Activated CD8-positive, alpha-beta memory T cell treated with anti-CD3 and anti-CD28 coated beads, Interleukin-2, amount 50 U/mL, for 1 hour (primary cell): ENCODE data around the gene ST6GALNAC1.

ENCODE experiments used
- DNase-seq: peaks from one replicate; pipeline ENCODE4 v3.0.0-alpha.2; 2020; ENCODE audit errors: extremely low read depth

The ST6GALNAC1 gene

GRCh38 chr17:76676629-76677028, 33.1 kb upstream of the ST6GALNAC1 start:
- no peak for DNase-seq

GRCh38 chr17:76675648-76676047, 32.1 kb upstream of the ST6GALNAC1 start:
- DNase-seq: no peak

- no peak for DNase-seq
These were observed 31.0 kb upstream of the ST6GALNAC1 start for GRCh38 chr17:76674600-76674999.

GRCh38 chr17:76673729-76674128, 30.2 kb upstream of the ST6GALNAC1 start:
- no peak for DNase-seq

- no peak for DNase-seq
These were observed 29.3 kb upstream of the ST6GALNAC1 start for GRCh38 chr17:76672892-76673291.

GRCh38 chr17:76672270-76672851, 28.8 kb upstream of the ST6GALNAC1 start:
- DNase-seq: no peak

- no peak for DNase-seq
These were observed 28.3 kb upstream of the ST6GALNAC1 start for GRCh38 chr17:76671912-76672262.

GRCh38 chr17:76671123-76671911, 27.8 kb upstream of the ST6GALNAC1 start:
- peak; percentile 99 for DNase-seq

GRCh38 chr17:76670718-76671122, 27.2 kb upstream of the ST6GALNAC1 start:
- DNase-seq: no peak

GRCh38 chr17:76670020-76670717, 26.6 kb upstream of the ST6GALNAC1 start:
- no peak for DNase-seq

GRCh38 chr17:76667786-76668453, 24.4 kb upstream of the ST6GALNAC1 start:
- no peak for DNase-seq

GRCh38 chr17:76667491-76667755, 23.9 kb upstream of the ST6GALNAC1 start:
- no peak for DNase-seq

GRCh38 chr17:76660656-76661042, 17.1 kb upstream of the ST6GALNAC1 start:
- DNase-seq: no peak

- no peak for DNase-seq
These were observed 16.5 kb upstream of the ST6GALNAC1 start for GRCh38 chr17:76659928-76660655.

- DNase-seq: no peak
These were observed 14.7 kb upstream of the ST6GALNAC1 start for GRCh38 chr17:76658242-76658662.

GRCh38 chr17:76657505-76658241, 14.1 kb upstream of the ST6GALNAC1 start:
- DNase-seq: no peak

GRCh38 chr17:76654408-76654807, 10.9 kb upstream of the ST6GALNAC1 start:
- no peak for DNase-seq

GRCh38 chr17:76650504-76650903, 6.9 kb upstream of the ST6GALNAC1 start:
- no peak for DNase-seq

GRCh38 chr17:76646712-76647111, 3.2 kb upstream of the ST6GALNAC1 start:
- no peak for DNase-seq

- no peak for DNase-seq
These were observed 1.9 kb upstream of the ST6GALNAC1 start for GRCh38 chr17:76645481-76645880.

GRCh38 chr17:76644995-76645394, 1.4 kb upstream of the ST6GALNAC1 start:
- DNase-seq: no peak
